Measurements from ENCODE around the gene PTGFRN.

PTGFRN gene

DNA sequence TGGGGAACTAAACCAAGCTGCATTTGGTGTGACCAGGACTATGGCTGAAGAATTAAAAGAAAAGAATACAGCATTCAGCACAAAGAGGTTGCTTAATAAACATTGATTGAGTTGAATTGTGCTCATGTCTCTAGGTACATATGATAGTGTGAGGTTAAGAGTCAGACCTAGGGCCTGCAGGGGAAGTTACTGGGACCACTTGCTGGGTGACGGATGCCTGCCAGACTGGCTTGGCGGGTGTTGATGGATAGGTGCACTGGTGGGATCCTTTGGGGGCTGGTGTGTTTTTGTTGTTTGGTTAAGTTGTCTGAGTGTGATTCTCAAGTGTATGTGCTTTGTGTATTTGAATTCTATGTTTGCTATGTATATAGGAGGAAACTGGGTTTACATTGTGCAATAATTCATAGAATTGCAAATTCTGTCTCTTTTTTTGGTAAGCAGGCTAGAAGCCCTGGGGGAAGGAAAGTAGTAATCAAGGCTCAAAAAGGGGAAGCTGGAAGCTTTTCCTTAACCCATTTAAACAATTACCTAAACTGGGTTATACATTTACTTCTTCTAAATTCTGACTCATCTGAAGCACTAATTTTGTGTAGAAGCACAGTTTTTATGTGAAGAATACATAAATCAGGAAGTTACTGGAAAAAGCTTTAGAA lies 93.6 kb downstream of the PTGFRN start:
- DNase-seq: no peak

DNA sequence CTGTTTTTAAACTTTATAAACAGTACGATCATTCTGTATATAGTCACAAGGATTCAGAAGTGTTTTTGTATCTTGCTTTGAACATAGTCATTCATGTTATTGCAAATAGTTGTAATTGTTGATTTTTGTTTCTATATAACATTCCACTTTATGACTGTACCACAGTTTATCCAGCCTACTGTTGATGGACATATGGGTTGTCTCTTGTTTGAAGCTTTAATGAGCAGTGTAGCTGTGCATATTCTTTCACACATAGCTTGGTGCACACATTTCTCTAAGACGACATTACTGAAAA lies 98.0 kb downstream of the PTGFRN start:
- no peak for DNase-seq

DNA sequence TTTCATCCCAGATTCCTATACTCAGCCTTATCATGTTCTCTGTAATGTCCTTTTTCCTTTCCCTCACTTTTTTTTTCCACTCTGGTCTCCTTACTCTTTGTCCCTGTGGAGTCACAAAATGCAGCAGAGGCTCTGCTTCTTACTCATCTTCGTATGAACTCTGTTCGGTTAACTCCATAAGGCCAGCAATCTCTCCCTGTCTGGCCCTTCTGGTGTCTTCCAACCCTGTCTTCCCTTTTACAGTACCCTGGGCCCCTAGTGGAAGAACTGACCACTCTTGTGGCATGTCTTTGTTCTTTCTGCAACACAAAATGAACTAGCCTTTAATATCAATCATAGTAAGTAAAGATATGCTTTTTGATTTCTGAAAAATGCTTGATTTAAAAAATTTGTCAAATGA lies 98.9 kb downstream of the PTGFRN start:
- DNase-seq: no peak

DNA sequence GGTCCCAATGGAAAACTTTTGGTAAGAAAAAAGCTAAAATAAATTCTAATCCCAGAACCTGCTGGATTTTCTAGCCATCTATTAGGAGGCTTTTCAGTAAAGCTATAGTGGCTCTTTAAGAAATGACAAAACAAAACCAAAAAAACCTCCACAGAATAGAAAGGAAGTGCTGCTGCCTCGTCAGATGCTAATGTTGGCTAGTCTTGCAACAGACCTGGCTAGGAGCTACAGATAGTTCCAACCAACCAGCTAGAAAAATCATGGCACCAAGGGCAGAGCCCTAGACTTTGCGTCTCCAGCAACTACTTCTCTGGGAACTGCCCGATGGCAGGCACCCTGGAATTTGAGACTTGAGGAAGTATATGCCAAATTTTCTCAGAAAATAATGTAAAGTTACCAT lies 99.4 kb downstream of the PTGFRN start:
- no peak for DNase-seq

DNA sequence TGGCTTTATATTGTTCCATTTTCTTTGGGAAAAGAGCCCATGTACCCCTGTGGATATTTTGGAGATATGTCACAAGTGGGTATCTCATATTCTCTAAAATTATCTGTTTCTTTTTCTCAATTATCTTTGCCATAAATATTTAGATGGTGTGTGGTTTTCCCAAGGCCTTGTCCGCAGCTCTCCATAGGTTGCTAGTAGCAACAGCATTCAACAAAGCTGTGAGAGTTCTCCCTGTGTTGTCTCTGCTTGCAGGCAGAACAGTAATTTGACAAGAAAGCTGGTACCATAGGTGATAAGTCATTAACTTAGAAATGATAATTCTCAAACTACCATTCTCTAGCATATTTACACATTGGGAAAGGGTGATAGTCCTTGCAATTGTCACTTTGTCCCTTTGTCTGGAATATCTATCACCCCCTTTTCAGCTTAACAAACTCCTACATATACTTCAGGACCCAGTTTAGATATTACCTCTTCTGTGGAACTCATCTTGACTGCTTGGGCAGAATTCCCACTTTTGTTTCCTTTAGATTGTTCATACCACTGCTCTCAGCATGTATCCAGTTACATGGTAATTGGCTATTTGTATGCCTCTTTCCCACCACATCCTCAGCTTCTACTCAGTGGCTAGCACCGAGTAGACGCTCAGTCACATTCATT lies 100.7 kb downstream of the PTGFRN start:
- DNase-seq: no peak

DNA sequence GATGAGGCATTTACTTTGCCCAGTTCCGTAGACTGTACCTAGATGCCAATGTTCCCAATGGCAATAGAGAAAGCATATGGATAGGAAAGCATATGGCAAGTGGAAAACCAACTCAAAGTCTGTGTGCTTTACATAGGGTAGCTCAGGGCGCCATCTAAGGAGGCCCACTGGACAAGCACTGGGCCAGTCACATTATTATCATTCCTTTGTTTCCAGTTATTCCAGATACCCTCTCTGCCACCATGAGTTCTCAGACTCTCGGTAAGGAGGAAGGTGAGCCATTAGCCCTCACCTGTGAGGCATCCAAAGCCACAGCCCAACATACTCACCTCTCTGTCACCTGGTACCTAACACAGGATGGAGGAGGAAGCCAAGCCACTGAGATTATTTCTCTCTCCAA lies 101.6 kb downstream of the PTGFRN start:
- DNase-seq: no peak

DNA sequence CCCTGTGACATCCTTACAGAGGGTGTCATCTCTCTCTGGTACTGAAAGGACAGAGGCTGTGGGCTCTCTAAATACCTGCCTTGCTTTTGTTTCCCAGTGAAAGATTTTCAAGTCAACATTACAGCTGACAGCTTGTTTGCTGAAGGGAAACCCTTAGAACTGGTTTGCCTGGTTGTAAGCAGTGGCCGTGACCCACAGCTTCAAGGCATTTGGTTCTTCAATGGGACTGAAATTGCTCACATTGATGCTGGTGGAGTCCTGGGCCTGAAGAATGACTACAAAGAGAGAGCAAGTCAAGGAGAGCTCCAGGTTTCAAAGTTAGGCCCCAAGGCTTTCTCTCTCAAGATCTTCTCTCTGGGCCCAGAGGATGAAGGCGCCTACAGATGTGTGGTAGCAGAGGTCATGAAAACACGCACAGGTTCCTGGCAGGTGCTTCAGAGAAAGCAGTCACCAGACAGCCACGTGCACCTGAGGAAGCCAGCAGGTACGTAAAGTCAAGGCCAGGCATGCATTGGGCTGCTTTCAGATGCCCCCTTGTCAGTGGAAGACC lies 103.7 kb downstream of the PTGFRN start:
- no peak for DNase-seq

DNA sequence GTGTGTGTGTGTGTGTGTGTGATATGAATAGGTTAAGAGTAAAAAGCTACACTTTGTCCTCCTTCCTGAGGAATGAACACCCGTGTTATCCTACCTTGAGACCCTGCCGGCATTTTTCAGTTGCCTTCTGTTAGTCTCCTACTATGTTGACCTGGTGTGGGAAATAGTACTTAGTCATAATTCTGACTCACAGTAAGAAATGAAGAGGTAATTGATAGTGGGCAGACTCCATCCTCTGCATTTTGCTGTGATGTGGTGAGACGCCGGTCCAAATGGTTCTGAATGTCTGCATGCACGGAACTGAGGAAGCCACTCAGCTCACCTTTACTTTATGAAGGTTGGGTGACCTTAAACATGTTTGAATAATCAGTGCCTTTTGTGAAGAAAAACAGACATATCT lies 104.5 kb downstream of the PTGFRN start:
- no peak for DNase-seq

DNA sequence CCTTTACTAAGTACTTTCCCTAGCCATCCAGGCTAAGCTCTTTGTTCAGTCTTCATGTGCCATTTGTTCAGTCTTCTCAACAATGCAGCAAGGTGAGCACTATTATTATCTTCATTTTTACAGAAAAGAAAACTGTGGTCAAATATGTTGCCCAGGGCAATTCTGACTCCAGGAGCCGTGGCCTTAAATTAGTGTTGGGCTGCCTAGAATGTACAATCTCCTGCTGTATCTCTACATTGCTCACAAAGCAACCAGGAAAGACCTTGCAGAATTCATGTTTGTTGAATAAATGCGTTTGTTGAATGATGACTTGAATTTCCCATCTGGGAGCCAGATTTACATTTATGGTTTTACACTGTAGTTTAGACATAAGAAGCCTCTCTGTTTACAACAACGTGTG lies 106.0 kb downstream of the PTGFRN start:
- DNase-seq: no peak

DNA sequence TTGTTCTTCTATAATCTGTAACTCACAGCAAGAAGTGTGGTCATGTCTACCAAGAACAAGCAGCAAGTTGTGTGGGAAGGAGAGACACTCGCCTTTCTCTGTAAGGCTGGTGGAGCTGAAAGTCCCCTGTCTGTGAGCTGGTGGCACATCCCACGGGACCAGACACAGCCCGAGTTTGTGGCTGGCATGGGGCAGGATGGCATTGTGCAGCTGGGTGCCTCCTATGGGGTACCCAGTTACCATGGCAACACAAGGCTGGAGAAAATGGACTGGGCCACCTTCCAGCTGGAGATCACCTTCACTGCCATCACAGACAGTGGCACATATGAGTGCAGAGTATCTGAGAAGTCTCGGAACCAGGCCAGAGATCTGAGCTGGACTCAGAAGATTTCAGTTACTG lies 107.3 kb downstream of the PTGFRN start:
- DNase-seq: no peak

DNA sequence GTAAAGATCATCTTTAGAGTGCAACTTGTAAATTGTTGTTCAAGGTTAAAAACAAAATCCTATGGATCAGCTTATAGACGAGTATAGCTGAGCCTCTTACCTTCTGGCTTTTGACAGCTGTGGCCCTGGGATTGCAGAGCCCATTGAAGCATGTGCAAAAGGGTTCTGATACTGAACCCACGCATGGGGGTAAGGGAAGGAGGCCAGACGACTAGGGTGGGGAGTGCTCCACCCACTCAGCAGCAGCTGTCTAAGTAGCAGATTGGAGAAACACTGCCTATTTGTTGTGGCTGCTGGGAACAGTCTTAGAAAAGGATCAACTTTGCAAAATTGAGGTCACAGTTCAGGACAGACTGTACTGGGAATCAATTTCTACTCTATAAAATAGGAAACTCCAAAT lies 107.9 kb downstream of the PTGFRN start:
- no peak for DNase-seq

DNA sequence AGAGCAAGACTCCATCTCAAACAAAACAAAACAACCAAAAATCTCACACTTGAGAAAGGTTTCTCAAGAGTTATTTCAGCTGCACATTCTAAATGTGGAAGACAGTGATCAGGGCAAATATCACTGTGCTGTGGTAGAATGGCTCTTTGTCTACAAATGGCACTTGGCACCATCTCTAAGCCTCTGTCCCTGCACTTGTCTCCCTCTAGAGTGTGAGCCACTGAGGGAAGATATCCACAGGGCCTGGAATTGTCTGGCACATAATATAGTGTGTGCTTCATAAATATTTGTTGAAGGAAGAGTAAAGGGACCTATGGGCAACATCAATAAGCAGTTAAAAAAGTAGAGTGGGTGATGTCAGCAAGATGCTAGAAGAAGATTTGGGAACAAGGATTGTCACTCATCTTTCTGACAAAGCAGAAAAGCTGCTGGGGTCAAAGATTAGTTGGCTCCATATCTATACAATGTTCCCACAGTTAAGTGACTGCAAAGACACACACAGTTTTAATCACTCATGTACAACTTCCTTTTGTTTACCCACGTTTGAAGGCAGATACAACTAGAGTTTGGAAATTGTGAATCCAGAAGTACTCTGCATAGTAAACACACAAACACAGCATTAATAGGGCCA lies 110.9 kb downstream of the PTGFRN start:
- DNase-seq: no peak

DNA sequence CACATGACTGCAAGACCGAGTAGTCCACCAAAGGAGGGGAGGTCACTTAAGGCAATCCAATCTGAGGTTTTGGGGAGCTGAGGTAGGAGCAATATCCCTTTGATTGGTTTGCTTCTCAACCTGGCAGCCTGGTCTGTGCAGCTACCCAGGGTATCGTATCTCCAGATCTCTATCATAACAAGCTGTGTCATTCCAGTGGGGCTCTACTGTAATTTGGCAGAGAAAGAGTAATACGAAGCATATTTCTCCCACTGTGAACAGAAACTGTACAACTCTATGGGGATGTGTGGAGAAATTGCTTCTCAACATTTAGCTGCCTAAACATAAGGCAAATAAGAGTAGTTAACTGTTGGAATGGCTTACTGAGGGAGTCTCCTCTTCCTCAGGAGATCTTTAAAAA lies 112.4 kb downstream of the PTGFRN start:
- DNase-seq: no peak

DNA sequence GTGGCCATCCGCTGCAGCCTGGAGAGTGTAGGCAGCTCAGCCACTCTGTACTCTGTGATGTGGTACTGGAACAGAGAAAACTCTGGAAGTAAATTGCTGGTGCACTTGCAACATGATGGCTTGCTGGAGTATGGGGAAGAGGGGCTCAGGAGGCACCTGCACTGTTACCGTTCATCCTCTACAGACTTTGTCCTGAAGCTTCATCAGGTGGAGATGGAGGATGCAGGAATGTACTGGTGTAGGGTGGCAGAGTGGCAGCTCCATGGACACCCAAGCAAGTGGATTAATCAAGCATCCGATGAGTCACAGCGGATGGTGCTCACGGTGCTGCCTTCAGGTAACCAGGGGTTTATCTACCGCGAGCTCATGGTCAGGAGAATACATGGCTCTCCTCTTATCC lies 115.9 kb downstream of the PTGFRN start:
- DNase-seq: no peak

DNA sequence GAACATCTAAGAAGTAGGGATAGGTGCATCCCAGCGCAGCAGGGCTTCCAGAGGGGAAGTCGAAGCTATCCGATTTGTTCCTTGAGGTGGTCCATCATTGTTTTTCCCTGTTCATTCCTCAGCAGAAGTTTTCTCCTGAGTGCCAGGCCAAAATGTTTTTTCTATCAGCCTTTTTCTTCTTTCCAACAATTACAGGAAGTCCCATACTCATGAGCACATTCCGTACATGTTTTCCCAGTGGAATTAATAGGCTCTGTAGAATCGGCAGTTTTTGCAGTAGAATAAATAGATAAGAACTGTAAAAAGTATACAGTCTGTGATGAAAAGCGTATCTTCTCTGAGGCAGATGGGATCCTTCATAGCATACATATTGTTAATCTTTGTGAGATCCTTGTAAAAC lies 116.6 kb downstream of the PTGFRN start:
- no peak for DNase-seq

DNA sequence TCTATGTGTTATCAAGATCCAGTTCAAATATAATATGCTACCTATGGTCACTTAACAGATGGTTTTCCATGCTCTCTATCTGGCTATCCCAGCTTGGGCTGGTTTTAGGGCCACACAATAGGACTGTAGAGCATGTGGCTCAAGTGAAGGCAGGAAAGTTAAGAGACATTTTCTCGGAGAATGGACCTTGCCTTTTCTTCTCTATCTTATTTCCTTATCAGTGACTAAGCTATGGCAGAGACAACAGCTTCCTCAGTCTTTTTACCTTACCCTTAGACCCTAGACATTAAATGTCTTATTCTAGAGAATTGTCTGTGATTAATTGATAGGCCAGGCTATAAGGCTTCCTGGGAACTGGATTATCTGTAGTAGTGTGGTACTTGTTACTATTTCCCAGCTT lies 120.0 kb downstream of the PTGFRN start:
- no peak for DNase-seq

DNA sequence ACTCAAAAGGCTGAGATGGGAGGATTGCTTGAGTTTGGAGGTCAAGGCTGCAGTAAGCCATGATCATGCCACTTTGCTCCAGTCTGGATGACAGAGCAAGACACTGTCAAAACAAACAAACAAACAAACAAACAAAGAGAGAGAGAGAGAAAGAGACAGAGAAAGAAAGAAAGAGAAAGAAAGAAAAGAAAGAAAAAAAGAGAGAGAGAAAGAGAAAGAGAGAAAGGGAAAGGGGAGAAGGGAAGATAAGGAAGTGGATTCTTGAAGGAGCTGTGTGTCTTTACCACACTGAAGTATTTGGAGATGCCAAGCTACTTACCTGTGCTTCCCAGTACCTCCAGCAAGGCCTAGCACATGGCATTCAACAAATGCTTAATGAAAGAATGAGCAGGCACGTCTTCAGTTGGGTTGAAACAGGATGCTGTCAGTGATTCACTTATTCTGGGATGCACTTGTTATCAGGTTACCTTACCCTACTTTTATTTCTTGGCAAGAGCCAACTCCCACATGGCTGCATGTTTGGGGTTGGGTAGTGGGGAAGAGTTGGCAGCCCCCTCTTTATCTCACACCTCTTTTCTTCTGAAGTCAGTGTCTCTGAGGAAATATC lies 120.7 kb downstream of the PTGFRN start:
- no peak for DNase-seq

DNA sequence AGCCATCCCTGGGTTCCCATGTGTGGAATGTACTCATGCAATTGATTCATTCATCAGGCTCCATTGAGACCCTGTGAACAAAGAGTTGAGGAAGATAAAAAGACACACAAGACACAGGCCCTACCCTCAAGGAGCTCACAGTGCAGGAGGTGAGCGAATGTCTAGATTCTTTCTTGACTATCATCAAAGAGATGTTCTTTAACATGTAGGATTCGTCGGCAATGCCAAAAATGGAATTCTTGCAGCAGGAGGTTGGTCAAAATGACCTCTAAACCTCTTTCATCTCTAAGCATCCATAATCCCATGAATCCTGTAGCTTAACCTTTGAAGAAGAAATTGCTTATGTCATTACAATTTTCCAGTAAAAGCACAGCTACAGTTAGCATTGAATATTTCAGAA lies 122.5 kb downstream of the PTGFRN start:
- DNase-seq: no peak

DNA sequence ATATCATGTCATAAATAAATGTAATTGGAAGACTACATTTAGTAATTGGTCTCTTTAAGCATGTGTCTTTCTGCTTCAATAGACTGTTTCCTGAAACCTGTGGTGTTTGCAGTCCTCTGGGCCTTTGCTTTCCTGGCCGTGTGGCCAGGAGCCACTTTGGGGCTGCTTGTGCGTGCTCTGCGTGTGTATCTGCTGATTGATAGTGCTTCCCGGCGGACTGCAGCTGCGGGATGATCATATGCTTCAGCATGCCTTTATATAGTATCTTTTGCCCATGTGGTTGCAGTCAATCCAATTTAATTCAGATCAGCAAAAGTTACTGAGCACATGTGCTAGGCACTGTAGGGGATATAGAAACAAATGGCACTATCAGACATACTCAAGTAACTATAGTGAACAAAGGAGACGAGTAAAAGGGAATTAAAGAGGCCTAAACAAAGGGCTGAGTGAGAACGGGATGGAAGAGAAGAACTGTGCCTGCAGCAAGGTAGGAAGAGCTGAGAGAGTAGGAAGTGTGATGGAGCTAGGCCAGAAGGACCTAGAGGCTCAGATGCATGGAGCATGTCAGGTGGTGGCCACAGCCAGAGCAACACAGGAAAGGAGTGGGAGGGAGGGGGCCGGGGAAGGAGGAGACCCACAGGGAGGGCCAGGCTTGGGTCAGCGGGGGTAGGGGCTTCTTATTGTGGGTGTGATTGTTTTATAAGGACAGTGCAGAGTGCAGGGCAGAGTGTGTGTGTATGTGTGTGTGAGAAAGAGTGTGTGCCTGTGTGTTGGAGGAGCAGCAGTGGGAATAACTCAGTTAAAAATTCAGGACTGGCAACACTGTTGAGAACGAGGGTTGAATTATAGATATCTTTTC lies 123.2 kb downstream of the PTGFRN start:
- no peak for DNase-seq

DNA sequence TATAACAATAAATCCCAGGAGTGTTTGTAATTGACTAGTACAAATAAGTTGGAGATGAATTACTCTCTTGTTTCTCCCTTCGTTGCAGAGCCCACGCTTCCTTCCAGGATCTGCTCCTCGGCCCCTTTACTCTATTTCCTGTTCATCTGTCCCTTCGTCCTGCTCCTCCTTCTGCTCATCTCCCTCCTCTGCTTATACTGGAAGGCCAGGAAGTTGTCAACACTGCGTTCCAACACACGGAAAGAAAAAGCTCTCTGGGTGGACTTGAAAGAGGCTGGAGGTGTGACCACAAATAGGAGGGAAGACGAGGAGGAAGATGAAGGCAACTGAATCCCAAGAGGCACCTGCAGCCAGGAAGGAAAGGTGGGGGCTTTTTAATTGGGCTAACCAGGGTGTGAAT lies 124.1 kb downstream of the PTGFRN start:
- no peak for DNase-seq

DNA sequence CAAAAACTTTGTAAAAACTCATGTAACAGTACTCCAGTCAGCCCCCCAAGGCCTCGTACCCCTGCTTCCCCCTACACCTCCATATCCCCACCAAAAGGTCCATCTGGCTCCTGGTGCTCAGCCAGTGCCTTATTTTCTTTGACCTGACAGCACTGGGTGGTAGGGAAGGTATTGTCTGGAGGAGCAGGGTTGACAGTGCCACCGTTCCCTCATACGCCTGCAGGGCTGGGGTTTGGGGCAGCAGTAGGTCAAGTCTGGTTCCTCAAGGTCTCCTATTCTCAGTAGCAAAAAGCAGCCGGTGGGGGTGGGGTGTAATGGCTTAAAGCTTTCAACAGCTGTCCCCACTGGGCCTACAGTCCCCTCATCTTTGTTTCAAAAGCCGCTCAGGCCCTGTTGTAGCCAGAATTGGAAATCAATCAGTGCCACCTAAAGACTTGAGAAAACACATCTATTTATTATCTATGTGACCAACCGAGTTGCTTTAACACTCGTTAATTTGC lies 125.1 kb downstream of the PTGFRN start:
- DNase-seq: no peak

DNA sequence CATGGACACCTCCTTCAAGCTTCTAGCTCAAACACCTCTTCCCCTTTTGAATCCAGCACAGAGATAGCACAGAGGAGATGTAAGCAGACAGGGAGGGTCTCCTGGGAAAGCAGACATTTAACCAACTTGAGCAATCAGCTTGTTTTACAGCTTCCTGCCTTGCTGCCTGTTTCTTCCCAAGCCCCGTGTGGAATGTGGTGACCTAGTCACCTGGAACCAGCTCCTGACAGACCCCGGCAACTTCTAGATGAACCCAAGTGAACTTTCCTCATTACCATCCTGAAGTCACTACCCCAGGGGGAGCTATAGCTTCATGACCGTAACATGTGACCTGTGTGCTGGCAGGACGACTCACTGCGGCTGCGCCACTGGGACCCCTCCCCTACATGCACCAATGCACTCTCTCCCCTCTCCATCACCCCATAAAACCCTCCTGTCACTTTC lies 126.3 kb downstream of the PTGFRN start:
- no peak for DNase-seq

DNA sequence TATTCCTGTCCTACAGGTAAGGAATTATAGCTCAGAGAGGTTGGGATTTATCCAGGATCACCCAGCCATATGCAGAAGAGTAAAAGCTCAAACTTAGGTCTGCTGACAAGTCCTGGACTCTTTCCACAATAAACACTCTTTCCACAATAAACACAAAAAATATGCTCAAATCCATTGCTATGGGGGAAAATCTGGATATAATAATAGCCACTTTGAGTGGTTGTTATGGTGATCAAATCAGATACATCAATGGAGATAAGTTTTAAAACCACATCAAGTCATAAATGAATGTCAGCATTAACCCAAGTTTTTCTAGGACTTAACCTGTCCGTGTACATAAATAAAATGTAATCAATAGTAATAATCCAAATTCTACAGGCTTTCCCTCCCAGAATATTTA lies 128.1 kb downstream of the PTGFRN start:
- no peak for DNase-seq

Measured in SHP77 treated with DMSO at 0.1 percent for 48 hours (cell line).